Body of pancreas (tissue), 4 donors: ENCODE measurements around the gene PEX11B. TPM values are rescaled to one million over a fixed set of nuclear protein-coding genes. Genes with fewer than 3 reads are reported as not detected.

Source experiments
- ATAC-seq: fragments of 150-250 bp; one replicate; pipeline ENCODE4 v1.9.1; 2016
- DNase-seq, 4 donors: peaks; one replicate each; pipeline ENCODE4 v3.0.0-alpha.2; 2019
- H3K27ac ChIP-seq, 4 donors: fragments of 200-600 bp; sonication (generic); 1 replicate in 3 of 4; 2 replicates in 1 of 4; pipeline versions ENCODE4 v1.5.1 to v1.6.1; 2016 to 2019; ENCODE audit warnings: mild to moderate bottlenecking in 1 of 4, mixed read lengths in 1 of 4, moderate library complexity in 1 of 4
- H3K27me3 ChIP-seq, 2 donors: fragments of 200-600 bp; sonication (generic); one replicate each; pipeline ENCODE4 v1.6.0; 2016; ENCODE audit warnings: mild to moderate bottlenecking in 1 of 2
- H3K36me3 ChIP-seq, 2 donors: fragments of 200-600 bp; sonication (generic); replicated peaks in 1 of 2; 2 replicates each; pipeline ENCODE4 v1.5.1; 2016; ENCODE audit warnings: low read depth in 2 of 2; ENCODE audit not compliant: insufficient read depth in 1 of 2
- H3K4me1 ChIP-seq: fragments of 200-600 bp; sonication (generic); one replicate; pipeline ENCODE4 v1.6.0; 2016
- H3K4me3 ChIP-seq, 2 donors: fragments of 200-600 bp; sonication (generic); 1 replicate in 1 of 2; 2 replicates in 1 of 2; pipeline ENCODE4 v1.5.1; 2016 to 2019
- H3K9me3 ChIP-seq, 3 donors: fragments of 200-600 bp; sonication (generic); 1 replicate in 2 of 3; 2 replicates in 1 of 3; pipeline ENCODE4 v1.5.1; 2016
- POLR2A ChIP-seq, 3 donors: fragments of 450-650 bp; IDR thresholded peaks; one replicate each; pipeline ENCODE4 v1.6.1; 2016; ENCODE audit warnings: antibody characterized with exemption in 3 of 3, mild to moderate bottlenecking in 2 of 3
- WGBS, 2 donors: methylation state at CpG; one replicate each; pipeline ENCODE4 v1.1.5; 2017; 5-methylcytosine and 5-hydroxymethylcytosine counted together
- intact Hi-C: fragments of 100-400 bp; cut with DNase I; formaldehyde crosslinking; loops from one replicate; pipeline ENCODE4 v1.15.1; 2023
- total RNA-seq, 2 donors: library from RNA; depleted of rRNA; stranded (reverse); fragments of >200 nt; gene quantifications; one replicate each; pipeline ENCODE4 v1.1.0, GENCODE V29; 2016
- TF ChIP-seq, protein P1 (sequence below), 7 experiments: fragments of 450-650 bp in 4 of 7; fragments of 200-600 bp in 3 of 7; sonication (generic) in 3 of 7; IDR thresholded peaks; one replicate each; pipeline ENCODE4 v1.5.1; 2016 to 2019; ENCODE audit warnings: antibody characterized with exemption in 7 of 7

Gene PEX11B
- total RNA-seq, 2 donors from 2014 or later = 10.5 to 11.4 TPM

DNA sequence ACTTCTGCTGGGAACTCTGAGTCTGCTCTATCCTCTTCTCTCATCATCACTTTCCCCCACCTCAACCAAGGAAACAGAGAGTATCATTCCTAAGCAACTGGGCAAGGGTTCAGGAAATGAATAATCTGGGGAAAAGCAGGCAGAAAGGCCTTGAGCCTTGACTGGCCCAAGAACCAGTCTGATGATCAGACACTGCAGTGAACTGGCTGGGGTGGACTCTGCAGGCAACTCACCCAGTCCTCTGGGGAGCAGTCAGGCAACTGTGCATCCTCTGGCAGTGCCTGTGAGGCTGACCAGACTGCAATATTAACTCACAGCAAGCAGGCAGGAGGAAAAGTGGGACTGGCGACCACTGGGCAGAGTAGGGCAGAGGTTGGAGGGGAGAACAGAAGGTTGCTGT is 33.8 kb downstream of the PEX11B start:
- Histone ChIP-seq H3K9me3 (no peaks in the 10 kb centered on the region), H3K27me3 (no peaks in the 10 kb centered on the region), H3K4me1 (peaks cover 18% of the 10 kb centered on the region), H3K27ac (no peak overlapping the region), H3K4me3 (no peak overlapping the region), H3K36me3 (no peaks in the 10 kb centered on the region)
- 94 to 100% methylated on average over 1 of the region's 1 CpG for WGBS, 2 donors
- ATAC-seq = no peak
- no peak for DNase-seq
- intact Hi-C loops = no loop called here
- TF ChIP-seq, protein P1, sequence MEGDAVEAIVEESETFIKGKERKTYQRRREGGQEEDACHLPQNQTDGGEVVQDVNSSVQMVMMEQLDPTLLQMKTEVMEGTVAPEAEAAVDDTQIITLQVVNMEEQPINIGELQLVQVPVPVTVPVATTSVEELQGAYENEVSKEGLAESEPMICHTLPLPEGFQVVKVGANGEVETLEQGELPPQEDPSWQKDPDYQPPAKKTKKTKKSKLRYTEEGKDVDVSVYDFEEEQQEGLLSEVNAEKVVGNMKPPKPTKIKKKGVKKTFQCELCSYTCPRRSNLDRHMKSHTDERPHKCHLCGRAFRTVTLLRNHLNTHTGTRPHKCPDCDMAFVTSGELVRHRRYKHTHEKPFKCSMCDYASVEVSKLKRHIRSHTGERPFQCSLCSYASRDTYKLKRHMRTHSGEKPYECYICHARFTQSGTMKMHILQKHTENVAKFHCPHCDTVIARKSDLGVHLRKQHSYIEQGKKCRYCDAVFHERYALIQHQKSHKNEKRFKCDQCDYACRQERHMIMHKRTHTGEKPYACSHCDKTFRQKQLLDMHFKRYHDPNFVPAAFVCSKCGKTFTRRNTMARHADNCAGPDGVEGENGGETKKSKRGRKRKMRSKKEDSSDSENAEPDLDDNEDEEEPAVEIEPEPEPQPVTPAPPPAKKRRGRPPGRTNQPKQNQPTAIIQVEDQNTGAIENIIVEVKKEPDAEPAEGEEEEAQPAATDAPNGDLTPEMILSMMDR (IDR thresholded peaks at IDR 0.05) = no peak
- no peak for TF ChIP-seq POLR2A (IDR thresholded peaks at IDR 0.05)

DNA sequence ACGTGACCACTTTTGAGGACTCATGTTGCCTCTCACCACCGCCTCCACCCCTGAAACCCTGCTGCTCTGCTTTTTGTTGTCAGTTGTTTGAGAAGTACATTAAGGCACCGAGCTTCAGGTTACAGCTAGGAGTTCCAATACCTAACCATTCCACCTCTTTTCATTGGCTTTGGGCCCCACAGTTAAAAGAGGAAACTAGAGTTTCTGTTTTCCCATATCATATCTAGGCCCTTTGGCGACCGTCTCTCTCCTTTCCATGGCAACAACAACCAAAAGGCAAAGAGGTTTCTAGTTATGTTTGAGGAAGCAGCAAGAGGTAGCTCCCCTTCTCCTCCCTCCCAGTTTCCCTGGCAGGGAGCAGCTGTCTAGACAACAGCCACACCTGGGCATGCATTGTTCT is 38.7 kb downstream of the PEX11B start:
- intact Hi-C loops = no loop called here
- H3K4me3 ChIP-seq = no peak overlapping the region
- 50 to 62% methylated on average over 5 of the region's 5 CpGs for WGBS, 2 donors
- TF ChIP-seq, protein P1 (IDR thresholded peaks at IDR 0.05) = no peak
- TF ChIP-seq POLR2A (IDR thresholded peaks at IDR 0.05) = no peak
- H3K36me3 ChIP-seq = no peaks in the 10 kb centered on the region
- no peaks in the 10 kb centered on the region for H3K27me3 ChIP-seq
- H3K4me1 ChIP-seq = no peaks in the 10 kb centered on the region
- H3K9me3 ChIP-seq = no peaks in the 10 kb centered on the region
- ATAC-seq (no peak), DNase-seq (no peak)
- H3K27ac ChIP-seq = no peak overlapping the region

- Histone ChIP-seq H3K27ac (no peak overlapping the region), H3K4me3 (no peak overlapping the region), H3K9me3 (no peaks in the 10 kb centered on the region), H3K4me1 (no peaks in the 10 kb centered on the region), H3K27me3 (no peaks in the 10 kb centered on the region), H3K36me3 (no peaks in the 10 kb centered on the region)
- DNase-seq (no peak), ATAC-seq (no peak)
- intact Hi-C loops = no loop called here
- WGBS, 2 donors = 73 to 83% methylated on average over 2 of the region's 2 CpGs
- no peak for TF ChIP-seq POLR2A (IDR thresholded peaks at IDR 0.05)
- TF ChIP-seq, protein P1 (IDR thresholded peaks at IDR 0.05) = no peak
These were observed 39.8 kb downstream of the PEX11B start for GRCh38 chr1:145878724-145879123.

- DNase-seq = no peak
These were observed 40.5 kb downstream of the PEX11B start for GRCh38 chr1:145877923-145878486.

More at GRCh38 chr1:145877923-145878486, 40.5 kb downstream of the PEX11B start:
- Histone ChIP-seq H3K9me3 (no peaks in the 10 kb centered on the region), H3K36me3 (no peaks in the 10 kb centered on the region), H3K4me3 (no peak overlapping the region), H3K27ac (no peak overlapping the region), H3K4me1 (no peaks in the 10 kb centered on the region), H3K27me3 (no peaks in the 10 kb centered on the region)
- intact Hi-C loops = no loop called here
- WGBS, 2 donors = 78 to 79% methylated on average over 5 to 7 of the region's 7 CpGs
- no peak for ATAC-seq
- TF ChIP-seq POLR2A (IDR thresholded peaks at IDR 0.05) = no peak
- TF ChIP-seq, protein P1 (IDR thresholded peaks at IDR 0.05) = no peak
